Measurements from ENCODE around the gene GPR61. TPM values are rescaled to one million over a fixed set of nuclear protein-coding genes. Genes with fewer than 3 reads are reported as not detected.

The GPR61 gene
- total RNA-seq, 1 experiment from 2014 or later: 0.48 TPM

- Histone ChIP-seq H3K9me3 (ENCODE audit: control insufficient read depth, low read depth, low read length) (no peaks in the 10 kb centered on the region), H4K5ac (ENCODE audit: insufficient read length, low read depth, low read length) (peak overlapping the region; percentile 12), H3K23ac (ENCODE audit: insufficient read length, low read depth, low read length) (no peak overlapping the region), H3K79me2 (ENCODE audit: insufficient read depth, low read length) (peaks cover 18% of the 10 kb centered on the region; the same call in 1 of the 2 replicates), H2BK20ac (ENCODE audit: low read depth, low read length, poor library complexity, severe bottlenecking) (no peak overlapping the region), H2BK120ac (ENCODE audit: low read depth, low read length, poor library complexity, severe bottlenecking) (peak overlapping the region; percentile 95), H3K18ac (ENCODE audit: insufficient read length, low read depth, low read length) (peak overlapping the region; percentile 82), H4K8ac (replicated peaks; ENCODE audit: insufficient read length, low read depth, low read length) (no peak overlapping the region), H3K56ac (ENCODE audit: insufficient read length, low read depth, low read length) (no peak overlapping the region), H3K27me3 (ENCODE audit: insufficient read depth, low read length) (no peaks in the 10 kb centered on the region), H3K79me1 (ENCODE audit: insufficient read depth, low read depth, low read length, poor library complexity, severe bottlenecking) (peaks cover 3% of the 10 kb centered on the region), H4K20me1 (ENCODE audit: control insufficient read depth, insufficient read depth, insufficient read length) (no peaks in the 10 kb centered on the region), H3K9ac (ENCODE audit: extremely low read depth, insufficient read length, low read length) (peak overlapping the region; percentile 48), H2AFZ (ENCODE audit: low read length) (no peak overlapping the region), H3K27ac (ENCODE audit: insufficient read length, low read depth, low read length) (peak overlapping the region; percentile 95), H2BK5ac (ENCODE audit: insufficient read length, low read length) (peak overlapping the region; percentile 87), H3T11ph (ENCODE audit: low read length) (peak overlapping the region; percentile 98), H4K91ac (ENCODE audit: insufficient read length, low read depth, low read length) (no peak overlapping the region), H2BK12ac (ENCODE audit: insufficient read length, low read depth, low read length) (peak overlapping the region; percentile 40), H3K4me2 (ENCODE audit: insufficient read depth, insufficient read length, low read length) (peak overlapping the region; percentile 43), H3K4me1 (ENCODE audit: insufficient read depth, low read length) (peaks cover 4% of the 10 kb centered on the region; the same call in 1 of the 2 replicates), H3K23me2 (ENCODE audit: insufficient read length, low read depth, low read length, poor library complexity, severe bottlenecking) (no peaks in the 10 kb centered on the region), H2AK5ac (ENCODE audit: insufficient read length, low read length) (peak overlapping the region; percentile 79), H3K14ac (ENCODE audit: insufficient read depth, low read length) (peak overlapping the region; percentile 78; the same call in 1 of the 2 replicates), H3K4ac (ENCODE audit: low read depth, low read length) (peak overlapping the region; percentile 71; the same call in 1 of the 2 replicates), H2BK15ac (ENCODE audit: low read depth, low read length) (no peak overlapping the region)
- TF ChIP-seq, protein P1, sequence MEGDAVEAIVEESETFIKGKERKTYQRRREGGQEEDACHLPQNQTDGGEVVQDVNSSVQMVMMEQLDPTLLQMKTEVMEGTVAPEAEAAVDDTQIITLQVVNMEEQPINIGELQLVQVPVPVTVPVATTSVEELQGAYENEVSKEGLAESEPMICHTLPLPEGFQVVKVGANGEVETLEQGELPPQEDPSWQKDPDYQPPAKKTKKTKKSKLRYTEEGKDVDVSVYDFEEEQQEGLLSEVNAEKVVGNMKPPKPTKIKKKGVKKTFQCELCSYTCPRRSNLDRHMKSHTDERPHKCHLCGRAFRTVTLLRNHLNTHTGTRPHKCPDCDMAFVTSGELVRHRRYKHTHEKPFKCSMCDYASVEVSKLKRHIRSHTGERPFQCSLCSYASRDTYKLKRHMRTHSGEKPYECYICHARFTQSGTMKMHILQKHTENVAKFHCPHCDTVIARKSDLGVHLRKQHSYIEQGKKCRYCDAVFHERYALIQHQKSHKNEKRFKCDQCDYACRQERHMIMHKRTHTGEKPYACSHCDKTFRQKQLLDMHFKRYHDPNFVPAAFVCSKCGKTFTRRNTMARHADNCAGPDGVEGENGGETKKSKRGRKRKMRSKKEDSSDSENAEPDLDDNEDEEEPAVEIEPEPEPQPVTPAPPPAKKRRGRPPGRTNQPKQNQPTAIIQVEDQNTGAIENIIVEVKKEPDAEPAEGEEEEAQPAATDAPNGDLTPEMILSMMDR (conservative IDR thresholded peaks at IDR 0.05): no peak
- Mint-ChIP-seq H3K4me1 (peaks cover 38 to 40% of the 10 kb centered on the region in 2 experiments), H3K27ac (peak overlapping the region; percentile 76 to 98 (median 85)), H3K36me3 (ENCODE audit: insufficient read depth in 1 of 3, low read depth in 3 of 3) (peaks cover 0 to 2% (median 0%) of the 10 kb centered on the region in 3 experiments; a peak in 1 of 7 replicates), H3K4me3 (peak overlapping the region; percentile 16 to 39; a peak in 3 of 5 replicates), H3K9me3 (no peaks in the 10 kb centered on the region), H3K27me3 (ENCODE audit: low read depth) (no peaks in the 10 kb centered on the region)
- no peak for DNase-seq
- WGBS (ENCODE audit: extremely low coverage, insufficient read length, low lambda C conversion rate): no CpG with 5 or more reads among the region's 7 CpGs
These were observed 24.7 kb downstream of the GPR61 start for GRCh38 chr1:109564194-109564878.
